Right lobe of liver (tissue), 4 donors: ENCODE results near the gene HLA-E.
"Not testable (repeated sequence)": the region's sequence is repeated elsewhere in the genome, so short reads cannot be mapped to it uniquely, and the experiment has no call there.

Experiments
- CTCF ChIP-seq, 4 donors: fragments of 200-600 bp in 3 of 4; fragments of 450-650 bp in 1 of 4; IDR thresholded peaks; one replicate each; pipeline versions ENCODE4 v1.5.1 to v1.8.0; 2016 to 2022; ENCODE audit warnings: antibody characterized with exemption in 4 of 4, mild to moderate bottlenecking in 2 of 4
- POLR2A ChIP-seq: fragments of 450-650 bp; IDR thresholded peaks from one replicate; pipeline ENCODE4 v1.6.1; 2017; ENCODE audit warnings: antibody characterized with exemption, mild to moderate bottlenecking
- donor health status: DM: no; HTN: no; CAD: no.
- donor health status: DM: no; HTN: no; CAD: no.
- donor health status: DM: no; HTN: yes; CAD: no.

DNA sequence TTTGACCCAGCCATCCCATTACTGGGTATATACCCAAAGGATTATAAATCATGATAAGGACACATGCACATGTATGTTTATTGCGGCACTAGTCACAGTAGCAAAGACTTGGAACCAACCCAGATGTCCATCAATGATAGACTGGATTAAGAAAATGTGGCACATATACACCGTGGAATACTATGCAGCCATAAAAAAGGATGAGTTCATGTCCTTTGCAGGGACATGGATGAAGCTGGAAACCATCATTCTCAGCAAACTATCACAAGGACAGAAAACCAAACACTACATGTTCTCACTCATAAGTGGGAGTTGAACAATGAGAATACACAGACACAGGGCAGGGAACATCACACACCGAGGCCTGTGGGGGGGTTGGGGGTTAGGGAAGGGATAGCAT is 37.1 kb downstream of the HLA-E start:
- TF ChIP-seq CTCF (IDR thresholded peaks at IDR 0.05); POLR2A: not testable (repeated sequence)
